DOHH2 (cell line): ENCODE data around the gene SLC38A1.

Experiments
- H3F3A ChIP-seq: fragments of 200-600 bp; sonication (generic), shearing (Covaris generic); 2 replicates; pipeline ENCODE4 v1.6.0; 2016; ENCODE audit warnings: antibody characterized with exemption, mild to moderate bottlenecking; ENCODE audit not compliant: control insufficient read depth, insufficient read depth
- H3K27ac ChIP-seq: fragments of 200-600 bp; sonication (generic); 2 replicates; pipeline ENCODE4 v1.5.1; 2014; ENCODE audit warnings: low read depth, mild to moderate bottlenecking, low read length, moderate library complexity
- H3K27me3 ChIP-seq: fragments of 200-600 bp; sonication (generic); 2 replicates; pipeline ENCODE4 v1.6.1; 2014; ENCODE audit warnings: mild to moderate bottlenecking, low read length, mixed read lengths; ENCODE audit not compliant: control insufficient read depth
- H3K36me3 ChIP-seq: fragments of 200-600 bp; sonication (generic); 2 replicates; pipeline ENCODE4 v1.6.1; 2014; ENCODE audit warnings: mild to moderate bottlenecking, low read length, moderate library complexity, mixed read lengths; ENCODE audit not compliant: control insufficient read depth
- H3K4me1 ChIP-seq: fragments of 200-600 bp; sonication (generic); 2 replicates; pipeline ENCODE4 v1.6.1; 2014; ENCODE audit warnings: mild to moderate bottlenecking, low read length, mixed read lengths; ENCODE audit not compliant: control insufficient read depth
- H3K4me2 ChIP-seq: fragments of 200-600 bp; sonication (generic); 2 replicates; pipeline ENCODE4 v1.6.0; 2014; ENCODE audit warnings: mild to moderate bottlenecking, low read length, moderate library complexity
- H3K4me3 ChIP-seq: fragments of 200-600 bp; sonication (generic); 2 replicates; pipeline ENCODE4 v1.5.1; 2014; ENCODE audit warnings: mild to moderate bottlenecking, low read length, mixed read lengths
- H3K79me2 ChIP-seq: fragments of 200-600 bp; sonication (generic); 2 replicates; pipeline ENCODE4 v1.6.1; 2014; ENCODE audit warnings: mild to moderate bottlenecking, low read length, mixed read lengths; ENCODE audit not compliant: control insufficient read depth
- H3K9me2 ChIP-seq: fragments of 200-600 bp; sonication (generic); replicated peaks from 2 replicates; pipeline ENCODE4 v1.6.1; 2014; ENCODE audit warnings: mild to moderate bottlenecking, low read length, mixed read lengths; ENCODE audit not compliant: control insufficient read depth
- H3K9me3 ChIP-seq: fragments of 200-600 bp; sonication (generic); 2 replicates; pipeline ENCODE4 v1.6.1; 2014; ENCODE audit warnings: antibody characterized with exemption, low read length, mixed read lengths; ENCODE audit not compliant: control insufficient read depth, insufficient read depth
- H4K20me1 ChIP-seq: fragments of 200-600 bp; sonication (generic); 2 replicates; pipeline ENCODE4 v1.6.0; 2014; ENCODE audit warnings: low read depth, mild to moderate bottlenecking, antibody characterized with exemption, low read length, moderate library complexity; ENCODE audit not compliant: control insufficient read depth, insufficient read depth
- CTCF ChIP-seq: fragments of 200-600 bp; sonication (generic); IDR thresholded peaks from one replicate; pipeline ENCODE4 v1.5.1; 2014; ENCODE audit warnings: antibody characterized with exemption, mild to moderate bottlenecking, low read depth, low read length; ENCODE audit not compliant: poor library complexity, severe bottlenecking
- EZH2phosphoT487 ChIP-seq: fragments of 200-600 bp; sonication (generic); IDR thresholded peaks from 2 replicates; pipeline ENCODE4 v1.6.1; 2017; ENCODE audit warnings: borderline replicate concordance, mild to moderate bottlenecking, antibody characterized with exemption, low read length, moderate library complexity, mixed read lengths

SLC38A1 gene

GRCh38 chr12:46148327-46149078 lies 120.3 kb downstream of the SLC38A1 start:
- H4K20me1 ChIP-seq, result no peaks in the 10 kb centered on the region
- no peaks in the 10 kb centered on the region for H3K9me2 ChIP-seq
- H3F3A ChIP-seq, result no peaks in the 10 kb centered on the region
- no peak overlapping the region for H3K4me2 ChIP-seq
- peaks cover 10% of the 10 kb centered on the region for H3K27me3 ChIP-seq
- no peaks in the 10 kb centered on the region for H3K4me1 ChIP-seq
- H3K9me3 ChIP-seq, result no peaks in the 10 kb centered on the region
- no peaks in the 10 kb centered on the region for H3K79me2 ChIP-seq
- TF ChIP-seq EZH2phosphoT487, result no peak
- no peak for TF ChIP-seq CTCF
- H3K36me3 ChIP-seq, result no peaks in the 10 kb centered on the region
- H3K27ac ChIP-seq, result no peak overlapping the region
- no peak overlapping the region for H3K4me3 ChIP-seq

GRCh38 chr12:46147144-46147543 lies 121.7 kb downstream of the SLC38A1 start:
- Histone ChIP-seq H3F3A (no peaks in the 10 kb centered on the region), H3K4me1 (no peaks in the 10 kb centered on the region), H3K4me3 (no peak overlapping the region), H3K9me3 (no peaks in the 10 kb centered on the region), H4K20me1 (no peaks in the 10 kb centered on the region), H3K9me2 (no peaks in the 10 kb centered on the region), H3K27ac (no peak overlapping the region), H3K4me2 (no peak overlapping the region), H3K79me2 (no peaks in the 10 kb centered on the region), H3K27me3 (peaks cover 5% of the 10 kb centered on the region), H3K36me3 (no peaks in the 10 kb centered on the region)
- no peak for TF ChIP-seq EZH2phosphoT487

- Histone ChIP-seq H3K4me1 (no peaks in the 10 kb centered on the region), H3K79me2 (no peaks in the 10 kb centered on the region), H3K4me2 (no peak overlapping the region), H3F3A (no peaks in the 10 kb centered on the region), H3K9me2 (no peaks in the 10 kb centered on the region), H3K27ac (no peak overlapping the region), H3K27me3 (peaks cover 3% of the 10 kb centered on the region; the same call in 1 of the 2 replicates), H3K4me3 (no peak overlapping the region), H3K9me3 (no peaks in the 10 kb centered on the region), H4K20me1 (no peaks in the 10 kb centered on the region), H3K36me3 (no peaks in the 10 kb centered on the region)
- no peak for TF ChIP-seq CTCF
- no peak for TF ChIP-seq EZH2phosphoT487
Observed at GRCh38 chr12:46145881-46146280, 123.0 kb downstream of the SLC38A1 start.

GRCh38 chr12:46144433-46144832 lies 124.4 kb downstream of the SLC38A1 start:
- Histone ChIP-seq H3K79me2 (no peaks in the 10 kb centered on the region), H3K9me2 (no peaks in the 10 kb centered on the region), H4K20me1 (no peaks in the 10 kb centered on the region), H3K27me3 (peaks cover 7% of the 10 kb centered on the region), H3K4me1 (no peaks in the 10 kb centered on the region), H3K9me3 (no peaks in the 10 kb centered on the region), H3K27ac (no peak overlapping the region), H3K4me3 (no peak overlapping the region), H3K36me3 (no peaks in the 10 kb centered on the region), H3K4me2 (no peak overlapping the region), H3F3A (no peaks in the 10 kb centered on the region)
- TF ChIP-seq CTCF (no peak), EZH2phosphoT487 (no peak)
